ENCODE data around the gene FAM9A.
"Not testable (repeated sequence)": the region's sequence is repeated elsewhere in the genome, so short reads cannot be mapped to it uniquely, and the experiment has no call there.

GRCh38 chrX:8798702-8799101 is 2.5 kb downstream of the FAM9A start:
- TF ChIP-seq EZH2 (IDR thresholded peaks at IDR 0.05; ENCODE audit: low read depth, low read length, severe bottlenecking); CTCF (IDR thresholded peaks at IDR 0.05; ENCODE audit: control extremely low read depth in 1 of 3, insufficient read depth in 1 of 3, low read depth in 1 of 3, low read length in 3 of 3); USF2 (IDR thresholded peaks at IDR 0.05; ENCODE audit: low read length); CHD1 (IDR thresholded peaks at IDR 0.05; ENCODE audit: low read depth, low read length); POLR2A (IDR thresholded peaks at IDR 0.05; ENCODE audit: control extremely low read depth in 1 of 2, low read depth in 2 of 2, low read length in 2 of 2); GABPA (IDR thresholded peaks at IDR 0.05; ENCODE audit: borderline replicate concordance, insufficient read depth, low read length); SP1 (IDR thresholded peaks at IDR 0.05; ENCODE audit: low read depth, low read length); BACH1 (IDR thresholded peaks at IDR 0.05; ENCODE audit: low read length); RXRA (IDR thresholded peaks at IDR 0.05; ENCODE audit: insufficient read depth, low read depth, low read length); EP300 (IDR thresholded peaks at IDR 0.05; ENCODE audit: borderline replicate concordance in 1 of 2, low read depth in 2 of 2, low read length in 2 of 2); RAD21 (IDR thresholded peaks at IDR 0.05 in 1 of 2, conservative IDR thresholded peaks at IDR 0.05 in 1 of 2; ENCODE audit: low read depth in 2 of 2, low read length in 2 of 2); POLR2AphosphoS5 (IDR thresholded peaks at IDR 0.05; ENCODE audit: low read depth, low read length); YY1 (IDR thresholded peaks at IDR 0.05; ENCODE audit: low read depth, low read length); TEAD4 (IDR thresholded peaks at IDR 0.05; ENCODE audit: low read depth, low read length): not testable (repeated sequence)

Data from H1 (cell line).